ENCODE results near the gene MINDY4B. TPM values are rescaled to one million over a fixed set of nuclear protein-coding genes. Genes with fewer than 3 reads are reported as not detected.

MINDY4B gene
- polyA plus RNA-seq, 1 of the 3 experiments (the other 2 are of a cell fraction): not detected

DNA sequence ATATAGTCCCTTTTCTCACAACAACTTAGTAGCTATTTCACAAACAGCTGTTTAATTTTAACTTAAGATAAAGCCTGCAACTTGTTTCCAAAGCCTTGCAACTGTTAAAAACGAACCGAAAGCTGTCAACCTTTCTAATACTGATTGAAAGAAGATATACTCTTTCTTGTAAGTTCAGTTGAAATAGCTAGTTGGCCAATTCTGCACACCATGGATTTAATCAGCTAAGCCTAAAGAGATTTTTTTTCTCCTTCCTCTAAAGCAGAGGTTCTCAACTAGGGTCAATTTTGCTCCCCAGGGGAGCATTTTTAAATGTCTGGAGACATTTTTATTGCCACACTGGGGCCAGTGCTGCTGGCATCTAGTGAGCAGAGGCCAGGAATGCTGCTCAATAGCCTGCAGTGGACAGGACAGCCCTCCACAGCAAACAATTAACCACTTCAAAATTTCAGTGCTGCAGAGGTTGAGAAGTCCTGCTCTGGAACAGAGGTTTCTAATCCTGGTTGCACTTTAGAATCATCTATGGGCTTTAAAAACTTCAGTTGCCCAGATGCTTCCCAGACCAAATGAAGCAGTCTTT is 26.2 kb downstream of the MINDY4B start:
- H3K79me2 ChIP-seq (ENCODE audit: insufficient read depth): no peaks in the 10 kb centered on the region
- ChIA-PET POLR2A (no interaction called here), CTCF (interaction anchor here (1.1 to 1.5 kb wide), 2 partner anchors 8 to 267 kb away, joined by 3 to 4 read pairs; no protein-coding TSS in a partner anchor)
- H3K9me3 ChIP-seq: no peaks in the 10 kb centered on the region
- peaks cover 33% of the 10 kb centered on the region for H3K27me3 ChIP-seq (ENCODE audit: insufficient read depth)
- H3K4me3 ChIP-seq (ENCODE audit: low read depth in 2 of 2, low read length in 1 of 2): no peak overlapping the region
- H3K9ac ChIP-seq: no peak overlapping the region
- no peaks in the 10 kb centered on the region for H4K20me1 ChIP-seq (ENCODE audit: insufficient read depth)
- H3K9me2 ChIP-seq: no peaks in the 10 kb centered on the region
- no peak for DNase-seq
- WGBS (ENCODE audit: low lambda C conversion rate): 41% methylated on average over 2 of the region's 2 CpGs
- no peak overlapping the region for H3K4me2 ChIP-seq
- H3K27ac ChIP-seq (ENCODE audit: low read depth in 2 of 2, low read length in 1 of 2): no peak overlapping the region
- TF ChIP-seq TCF12 (IDR thresholded peaks at IDR 0.05): no peak
- no peak for TF ChIP-seq RCOR1 (IDR thresholded peaks at IDR 0.05; ENCODE audit: low read length)
- TF ChIP-seq ELF1 (IDR thresholded peaks at IDR 0.05): no peak
- TF ChIP-seq, protein P1, sequence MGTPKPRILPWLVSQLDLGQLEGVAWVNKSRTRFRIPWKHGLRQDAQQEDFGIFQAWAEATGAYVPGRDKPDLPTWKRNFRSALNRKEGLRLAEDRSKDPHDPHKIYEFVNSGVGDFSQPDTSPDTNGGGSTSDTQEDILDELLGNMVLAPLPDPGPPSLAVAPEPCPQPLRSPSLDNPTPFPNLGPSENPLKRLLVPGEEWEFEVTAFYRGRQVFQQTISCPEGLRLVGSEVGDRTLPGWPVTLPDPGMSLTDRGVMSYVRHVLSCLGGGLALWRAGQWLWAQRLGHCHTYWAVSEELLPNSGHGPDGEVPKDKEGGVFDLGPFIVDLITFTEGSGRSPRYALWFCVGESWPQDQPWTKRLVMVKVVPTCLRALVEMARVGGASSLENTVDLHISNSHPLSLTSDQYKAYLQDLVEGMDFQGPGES (IDR thresholded peaks at IDR 0.05; ENCODE audit: low read depth, low read length): no peak
- no peak for TF ChIP-seq MEF2A (IDR thresholded peaks at IDR 0.05; ENCODE audit: borderline replicate concordance, low read depth)
- no peak for TF ChIP-seq NRF1 (IDR thresholded peaks at IDR 0.05; ENCODE audit: low read depth, low read length)
- H3K36me3 ChIP-seq (replicated peaks in 1 of 2; ENCODE audit: control insufficient read depth in 1 of 2, insufficient read depth in 2 of 2, low read length in 1 of 2): no peaks in the 10 kb centered on the region
- H3F3A ChIP-seq (replicated peaks; ENCODE audit: insufficient read depth): no peaks in the 10 kb centered on the region
- H2AFZ ChIP-seq (ENCODE audit: low read depth): no peak overlapping the region
- H3K4me1 ChIP-seq (ENCODE audit: control insufficient read depth in 1 of 2, insufficient read depth in 2 of 2, low read depth in 1 of 2, low read length in 1 of 2): no peaks in the 10 kb centered on the region

DNA sequence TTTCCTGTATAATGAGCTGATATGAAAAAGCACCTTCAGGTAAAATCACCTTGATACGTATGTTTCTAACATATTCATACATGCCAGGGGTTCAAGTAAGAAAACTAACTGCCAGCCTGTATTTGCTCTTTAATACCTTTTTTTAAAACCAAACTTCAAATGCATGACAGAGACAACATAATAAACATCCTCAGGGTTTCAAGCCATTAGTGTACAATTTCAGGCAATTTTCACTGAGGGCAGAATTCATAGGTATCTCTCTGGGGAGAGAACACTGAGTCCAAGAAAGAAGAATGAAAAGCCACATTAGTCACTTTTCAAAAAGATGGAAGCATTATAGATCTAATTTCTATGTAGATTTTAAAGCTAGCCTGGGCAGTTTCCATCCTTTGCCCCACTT is 26.9 kb downstream of the MINDY4B start:
- WGBS (ENCODE audit: low lambda C conversion rate): 90% methylated on average over 1 of the region's 1 CpG
- no peak overlapping the region for H3K27ac ChIP-seq (ENCODE audit: low read depth in 2 of 2, low read length in 1 of 2)
- no peak for DNase-seq
- H4K20me1 ChIP-seq (ENCODE audit: insufficient read depth): no peaks in the 10 kb centered on the region
- H3K9ac ChIP-seq: no peak overlapping the region
- H2AFZ ChIP-seq (ENCODE audit: low read depth): no peak overlapping the region
- TF ChIP-seq EZH2phosphoT487 (IDR thresholded peaks at IDR 0.05; ENCODE audit: borderline replicate concordance, low read depth): no peak
- TF ChIP-seq, protein P2, sequence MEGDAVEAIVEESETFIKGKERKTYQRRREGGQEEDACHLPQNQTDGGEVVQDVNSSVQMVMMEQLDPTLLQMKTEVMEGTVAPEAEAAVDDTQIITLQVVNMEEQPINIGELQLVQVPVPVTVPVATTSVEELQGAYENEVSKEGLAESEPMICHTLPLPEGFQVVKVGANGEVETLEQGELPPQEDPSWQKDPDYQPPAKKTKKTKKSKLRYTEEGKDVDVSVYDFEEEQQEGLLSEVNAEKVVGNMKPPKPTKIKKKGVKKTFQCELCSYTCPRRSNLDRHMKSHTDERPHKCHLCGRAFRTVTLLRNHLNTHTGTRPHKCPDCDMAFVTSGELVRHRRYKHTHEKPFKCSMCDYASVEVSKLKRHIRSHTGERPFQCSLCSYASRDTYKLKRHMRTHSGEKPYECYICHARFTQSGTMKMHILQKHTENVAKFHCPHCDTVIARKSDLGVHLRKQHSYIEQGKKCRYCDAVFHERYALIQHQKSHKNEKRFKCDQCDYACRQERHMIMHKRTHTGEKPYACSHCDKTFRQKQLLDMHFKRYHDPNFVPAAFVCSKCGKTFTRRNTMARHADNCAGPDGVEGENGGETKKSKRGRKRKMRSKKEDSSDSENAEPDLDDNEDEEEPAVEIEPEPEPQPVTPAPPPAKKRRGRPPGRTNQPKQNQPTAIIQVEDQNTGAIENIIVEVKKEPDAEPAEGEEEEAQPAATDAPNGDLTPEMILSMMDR (IDR thresholded peaks at IDR 0.05): no peak
- TF ChIP-seq RXRA (IDR thresholded peaks at IDR 0.05; ENCODE audit: borderline replicate concordance, low read depth): no peak
- TF ChIP-seq, protein P3, sequence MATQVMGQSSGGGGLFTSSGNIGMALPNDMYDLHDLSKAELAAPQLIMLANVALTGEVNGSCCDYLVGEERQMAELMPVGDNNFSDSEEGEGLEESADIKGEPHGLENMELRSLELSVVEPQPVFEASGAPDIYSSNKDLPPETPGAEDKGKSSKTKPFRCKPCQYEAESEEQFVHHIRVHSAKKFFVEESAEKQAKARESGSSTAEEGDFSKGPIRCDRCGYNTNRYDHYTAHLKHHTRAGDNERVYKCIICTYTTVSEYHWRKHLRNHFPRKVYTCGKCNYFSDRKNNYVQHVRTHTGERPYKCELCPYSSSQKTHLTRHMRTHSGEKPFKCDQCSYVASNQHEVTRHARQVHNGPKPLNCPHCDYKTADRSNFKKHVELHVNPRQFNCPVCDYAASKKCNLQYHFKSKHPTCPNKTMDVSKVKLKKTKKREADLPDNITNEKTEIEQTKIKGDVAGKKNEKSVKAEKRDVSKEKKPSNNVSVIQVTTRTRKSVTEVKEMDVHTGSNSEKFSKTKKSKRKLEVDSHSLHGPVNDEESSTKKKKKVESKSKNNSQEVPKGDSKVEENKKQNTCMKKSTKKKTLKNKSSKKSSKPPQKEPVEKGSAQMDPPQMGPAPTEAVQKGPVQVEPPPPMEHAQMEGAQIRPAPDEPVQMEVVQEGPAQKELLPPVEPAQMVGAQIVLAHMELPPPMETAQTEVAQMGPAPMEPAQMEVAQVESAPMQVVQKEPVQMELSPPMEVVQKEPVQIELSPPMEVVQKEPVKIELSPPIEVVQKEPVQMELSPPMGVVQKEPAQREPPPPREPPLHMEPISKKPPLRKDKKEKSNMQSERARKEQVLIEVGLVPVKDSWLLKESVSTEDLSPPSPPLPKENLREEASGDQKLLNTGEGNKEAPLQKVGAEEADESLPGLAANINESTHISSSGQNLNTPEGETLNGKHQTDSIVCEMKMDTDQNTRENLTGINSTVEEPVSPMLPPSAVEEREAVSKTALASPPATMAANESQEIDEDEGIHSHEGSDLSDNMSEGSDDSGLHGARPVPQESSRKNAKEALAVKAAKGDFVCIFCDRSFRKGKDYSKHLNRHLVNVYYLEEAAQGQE (IDR thresholded peaks at IDR 0.05; ENCODE audit: low read depth, low read length): no peak
- TF ChIP-seq TCF12 (IDR thresholded peaks at IDR 0.05): no peak
- TF ChIP-seq, protein P1 (IDR thresholded peaks at IDR 0.05; ENCODE audit: low read depth, low read length): no peak
- ChIA-PET POLR2A (no interaction called here), CTCF (interaction anchor here (1.1 to 1.5 kb wide), 2 partner anchors 9 to 268 kb away, joined by 3 to 4 read pairs; no protein-coding TSS in a partner anchor)
- H3K27me3 ChIP-seq (ENCODE audit: insufficient read depth): peaks cover 33% of the 10 kb centered on the region
- no peaks in the 10 kb centered on the region for H3K9me3 ChIP-seq
- H3K4me3 ChIP-seq (ENCODE audit: low read depth in 2 of 2, low read length in 1 of 2): no peak overlapping the region
- no peak overlapping the region for H3K4me2 ChIP-seq
- H3F3A ChIP-seq (replicated peaks; ENCODE audit: insufficient read depth): no peaks in the 10 kb centered on the region
- H3K36me3 ChIP-seq (replicated peaks in 1 of 2; ENCODE audit: control insufficient read depth in 1 of 2, insufficient read depth in 2 of 2, low read length in 1 of 2): no peaks in the 10 kb centered on the region
- H3K9me2 ChIP-seq: no peaks in the 10 kb centered on the region
- H3K79me2 ChIP-seq (ENCODE audit: insufficient read depth): no peaks in the 10 kb centered on the region
- no peaks in the 10 kb centered on the region for H3K4me1 ChIP-seq (ENCODE audit: control insufficient read depth in 1 of 2, insufficient read depth in 2 of 2, low read depth in 1 of 2, low read length in 1 of 2)

All from SK-N-SH (cell line).